Effector memory CD8-positive, alpha-beta T cell (primary cell): ENCODE results near the gene KIF2A.
A peak's percentile ranks its signal among the peaks of the same experiment; 100 is the strongest.

ENCODE experiments used
- ATAC-seq: fragments of 150-1000 bp; cut with Tn5 transposase; replicated peaks from 2 replicates; pipeline ENCODE4 v1.10.0; 2021; ENCODE audit warnings: mild to moderate bottlenecking, moderate library complexity
- DNase-seq, 3 experiments: peaks; one replicate each; pipeline ENCODE4 v3.0.0; 2021
- H3K27ac Mint-ChIP-seq, 2 donors: one replicate each; pipeline ENCODE4 v1.8.0; 2022; ENCODE audit warnings: mild to moderate bottlenecking in 2 of 2, mixed read lengths in 2 of 2, moderate library complexity in 2 of 2
- H3K27me3 Mint-ChIP-seq, 2 donors: one replicate each; pipeline ENCODE4 v1.8.0; 2022; ENCODE audit warnings: mixed read lengths in 2 of 2
- H3K36me3 Mint-ChIP-seq: one replicate; pipeline ENCODE4 v1.8.0; 2022; ENCODE audit warnings: mild to moderate bottlenecking, moderate library complexity, mixed read lengths; ENCODE audit not compliant: insufficient read depth
- H3K4me1 Mint-ChIP-seq, 2 donors: one replicate each; pipeline ENCODE4 v1.8.0; 2022; ENCODE audit warnings: low read depth in 2 of 2, mixed read lengths in 2 of 2
- H3K4me3 Mint-ChIP-seq, 2 donors: one replicate each; pipeline ENCODE4 v1.8.0; 2022; ENCODE audit warnings: mild to moderate bottlenecking in 2 of 2, mixed read lengths in 2 of 2, moderate library complexity in 2 of 2
- H3K9me3 Mint-ChIP-seq, 2 donors: one replicate each; pipeline ENCODE4 v1.8.0; 2022; ENCODE audit warnings: mixed read lengths in 2 of 2

Gene KIF2A

GRCh38 chr5:62343428-62343827 is 37.4 kb downstream of the KIF2A start:
- Mint-ChIP-seq H3K36me3 (peaks cover 5% of the 10 kb centered on the region), H3K9me3 (no peaks in the 10 kb centered on the region), H3K27me3 (no peaks in the 10 kb centered on the region), H3K4me3 (peak overlapping the region; percentile 4 to 69), H3K27ac (peak overlapping the region; percentile 33 to 65), H3K4me1 (peaks cover 37 to 56% of the 10 kb centered on the region in 2 donors)
- DNase-seq = no peak
- no peak for ATAC-seq

DNA sequence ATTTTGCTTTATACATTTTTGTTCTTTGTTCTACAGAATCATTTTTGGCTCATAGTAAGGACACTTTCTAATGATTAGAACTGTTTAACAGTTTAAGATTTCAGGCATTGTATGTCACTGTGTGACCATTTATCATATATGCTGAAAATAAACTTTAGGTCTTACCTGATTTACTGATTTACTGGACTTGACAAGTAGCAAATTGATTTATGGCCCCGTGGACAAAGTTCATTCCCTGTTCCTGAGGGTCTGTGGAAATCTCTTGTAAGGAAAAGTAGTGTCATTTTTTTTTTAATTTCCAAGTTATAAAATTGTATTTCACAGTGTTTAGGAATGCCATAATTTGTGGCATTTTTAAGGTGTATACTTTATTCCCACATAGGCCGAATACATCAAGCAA is 40.7 kb downstream of the KIF2A start:
- no peak for ATAC-seq
- H3K9me3 Mint-ChIP-seq = no peaks in the 10 kb centered on the region
- no peaks in the 10 kb centered on the region for H3K27me3 Mint-ChIP-seq
- no peak overlapping the region for H3K4me3 Mint-ChIP-seq
- H3K4me1 Mint-ChIP-seq = peaks cover 25 to 46% of the 10 kb centered on the region in 2 donors
- H3K27ac Mint-ChIP-seq = no peak overlapping the region
- no peak for DNase-seq
- H3K36me3 Mint-ChIP-seq = peaks cover 35% of the 10 kb centered on the region

GRCh38 chr5:62347928-62348327 is 41.9 kb downstream of the KIF2A start:
- Mint-ChIP-seq H3K4me3 (no peak overlapping the region), H3K27me3 (no peaks in the 10 kb centered on the region), H3K27ac (peak overlapping the region; percentile 78 to 90), H3K4me1 (peaks cover 16 to 36% of the 10 kb centered on the region in 2 donors), H3K36me3 (peaks cover 45% of the 10 kb centered on the region), H3K9me3 (no peaks in the 10 kb centered on the region)
- ATAC-seq (no peak), DNase-seq (no peak)

DNA sequence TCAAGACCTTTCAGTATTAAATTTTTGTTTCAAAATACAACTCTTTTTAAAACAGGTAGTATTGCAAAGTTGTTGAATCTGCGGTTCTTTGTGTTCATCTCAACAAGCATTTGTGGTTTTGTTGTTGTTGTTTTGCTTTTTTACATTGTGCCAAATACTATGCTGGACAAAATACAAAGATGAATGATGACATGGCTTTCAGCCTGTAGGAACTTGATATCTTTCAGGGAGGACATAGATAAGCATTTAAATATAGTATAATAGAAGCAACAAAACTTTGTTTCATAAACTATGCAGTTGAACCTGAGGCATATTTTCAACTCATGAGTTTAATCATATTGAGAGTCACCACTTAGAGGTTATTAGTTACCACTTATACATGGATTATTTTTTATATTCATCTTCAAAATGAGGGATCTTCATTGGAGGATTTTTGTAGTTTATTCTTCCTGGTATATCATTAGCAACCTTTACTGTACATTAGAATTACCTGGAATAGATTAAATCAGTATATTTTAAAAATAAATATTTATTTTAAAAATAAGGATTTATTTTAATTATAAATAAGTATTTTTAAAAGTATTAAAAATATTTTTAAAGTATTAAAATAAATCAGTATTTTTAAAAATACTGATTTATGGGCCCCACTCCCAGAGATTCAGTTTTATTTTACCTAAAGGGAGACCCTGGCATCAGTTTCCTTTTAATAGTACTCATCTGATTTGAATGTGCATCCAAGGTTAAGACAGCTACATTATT is 42.9 kb downstream of the KIF2A start:
- no peak for ATAC-seq
- Mint-ChIP-seq H3K4me3 (peak overlapping the region in 1 of 2 donors; percentile 11), H3K27ac (peak overlapping the region; percentile 85 to 90), H3K36me3 (peaks cover 55% of the 10 kb centered on the region), H3K4me1 (peaks cover 7 to 26% of the 10 kb centered on the region in 2 donors), H3K27me3 (no peaks in the 10 kb centered on the region), H3K9me3 (no peaks in the 10 kb centered on the region)
- DNase-seq = no peak

GRCh38 chr5:62354028-62354874 is 48.2 kb downstream of the KIF2A start:
- no peaks in the 10 kb centered on the region for H3K27me3 Mint-ChIP-seq
- no peaks in the 10 kb centered on the region for H3K9me3 Mint-ChIP-seq
- H3K36me3 Mint-ChIP-seq = peaks cover 88% of the 10 kb centered on the region
- H3K4me1 Mint-ChIP-seq = peaks cover 1 to 8% of the 10 kb centered on the region in 2 donors
- H3K27ac Mint-ChIP-seq = no peak overlapping the region
- ATAC-seq (peak; percentile 74), DNase-seq (peak; percentile 40 to 43 (median 40))
- no peak overlapping the region for H3K4me3 Mint-ChIP-seq

DNA sequence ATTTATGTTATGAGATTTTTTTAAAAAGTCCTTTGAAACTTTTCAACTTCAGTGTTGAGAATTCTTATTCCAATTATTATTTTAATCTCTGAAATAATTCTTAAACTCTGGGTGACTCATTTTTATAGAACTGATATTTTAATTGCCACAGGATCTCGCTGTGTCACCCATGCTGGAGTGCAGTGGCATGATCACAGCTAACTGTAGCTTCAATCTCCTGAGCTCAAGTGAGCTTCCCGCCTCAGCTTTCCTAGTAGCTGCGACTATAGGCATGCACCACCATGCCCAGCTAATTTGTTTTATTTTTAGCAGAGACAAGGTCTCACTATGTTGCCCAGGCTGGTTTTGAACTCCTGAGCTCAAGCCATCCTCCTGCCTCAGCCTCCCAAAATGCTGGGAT is 56.7 kb downstream of the KIF2A start:
- H3K27me3 Mint-ChIP-seq = no peaks in the 10 kb centered on the region
- H3K27ac Mint-ChIP-seq = no peak overlapping the region
- H3K4me3 Mint-ChIP-seq = no peak overlapping the region
- ATAC-seq (no peak), DNase-seq (no peak)
- H3K9me3 Mint-ChIP-seq = no peaks in the 10 kb centered on the region
- peaks cover 0 to 3% of the 10 kb centered on the region in 2 donors for H3K4me1 Mint-ChIP-seq
- H3K36me3 Mint-ChIP-seq = peaks cover 84% of the 10 kb centered on the region

DNA sequence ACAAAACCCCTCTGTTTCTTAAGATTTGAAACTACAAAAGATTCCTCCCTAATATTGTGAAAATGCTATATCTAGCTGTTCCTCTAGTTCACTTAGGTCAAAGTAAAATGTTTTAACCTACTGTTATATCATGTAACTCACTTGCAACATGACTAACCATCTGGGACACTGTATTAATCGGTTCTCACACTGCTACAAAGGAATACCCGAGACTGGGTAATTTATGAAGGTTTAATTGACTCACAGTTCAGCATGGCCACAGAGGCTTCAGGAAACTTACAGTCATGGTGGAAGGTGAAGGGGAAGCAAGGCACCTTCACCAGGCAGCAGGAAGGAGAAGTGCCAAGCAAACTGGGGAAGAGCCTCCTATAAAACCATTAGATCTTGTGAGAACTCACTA is 63.0 kb downstream of the KIF2A start:
- Mint-ChIP-seq H3K27ac (peak overlapping the region; percentile 51 to 86), H3K4me3 (no peak overlapping the region), H3K4me1 (peaks cover 1 to 12% of the 10 kb centered on the region in 2 donors), H3K36me3 (peaks cover 59% of the 10 kb centered on the region), H3K9me3 (no peaks in the 10 kb centered on the region), H3K27me3 (no peaks in the 10 kb centered on the region)
- DNase-seq (no peak), ATAC-seq (no peak)

DNA sequence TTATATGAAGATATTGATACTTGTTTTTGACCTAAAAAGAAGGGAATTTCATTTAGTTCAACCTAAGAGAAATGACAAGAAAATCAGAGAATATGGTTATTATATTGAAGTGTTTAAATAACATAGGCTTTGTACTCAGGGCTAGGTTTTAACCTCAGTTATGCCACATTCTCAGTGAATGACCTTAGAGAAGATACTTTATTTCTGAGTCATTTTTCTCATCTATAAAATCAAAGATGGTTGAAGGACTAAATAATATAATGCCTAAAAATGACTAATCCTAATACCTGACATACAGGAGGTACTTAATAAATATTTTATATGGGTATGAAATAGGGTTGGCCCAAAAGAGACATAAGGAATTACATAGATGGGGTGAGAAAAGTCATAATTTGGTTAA is 65.4 kb downstream of the KIF2A start:
- peak overlapping the region in 1 of 2 donors; percentile 32 for H3K27ac Mint-ChIP-seq
- DNase-seq (no peak), ATAC-seq (no peak)
- peaks cover 1 to 12% of the 10 kb centered on the region in 2 donors for H3K4me1 Mint-ChIP-seq
- H3K27me3 Mint-ChIP-seq = no peaks in the 10 kb centered on the region
- peaks cover 57% of the 10 kb centered on the region for H3K36me3 Mint-ChIP-seq
- no peaks in the 10 kb centered on the region for H3K9me3 Mint-ChIP-seq
- H3K4me3 Mint-ChIP-seq = no peak overlapping the region

DNA sequence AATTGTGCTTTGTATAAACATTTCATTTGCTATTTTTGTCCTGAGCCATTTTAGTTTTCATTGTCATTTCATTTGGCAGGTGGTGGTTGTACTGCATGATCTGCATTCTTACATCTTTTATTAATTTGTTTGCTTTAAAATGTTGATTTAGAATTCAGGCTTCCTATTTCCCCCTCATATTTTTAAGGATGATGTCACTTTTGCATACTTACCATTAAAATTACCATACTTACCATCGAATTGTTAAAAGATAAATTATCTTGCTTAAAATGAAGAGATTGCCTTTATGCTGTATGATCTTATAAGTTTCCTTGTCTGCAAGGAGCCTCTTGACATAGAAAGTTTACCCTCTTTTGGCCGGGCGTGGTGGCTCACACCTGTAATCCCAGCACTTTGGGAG is 66.6 kb downstream of the KIF2A start:
- Mint-ChIP-seq H3K27me3 (no peaks in the 10 kb centered on the region), H3K4me3 (no peak overlapping the region), H3K27ac (peak overlapping the region in 1 of 2 donors; percentile 32), H3K36me3 (peaks cover 60% of the 10 kb centered on the region), H3K4me1 (peaks cover 1 to 8% of the 10 kb centered on the region in 2 donors), H3K9me3 (no peaks in the 10 kb centered on the region)
- DNase-seq (no peak), ATAC-seq (no peak)

DNA sequence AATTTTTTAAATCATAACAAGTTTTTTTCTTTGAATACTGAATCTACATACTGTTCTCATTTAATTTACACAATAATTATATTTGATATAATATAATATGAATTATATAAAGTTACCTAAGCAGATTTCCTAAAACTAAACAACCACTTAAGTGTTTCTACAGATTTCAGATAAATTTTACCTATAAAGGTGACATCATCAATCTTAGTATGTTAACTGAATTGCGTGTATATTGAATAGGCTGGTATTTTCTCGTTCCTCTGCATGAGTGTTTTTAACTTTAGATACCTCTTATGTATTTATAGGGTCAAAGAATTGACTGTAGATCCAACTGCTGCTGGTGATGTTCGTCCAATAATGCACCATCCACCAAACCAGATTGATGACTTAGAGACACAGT is 67.4 kb downstream of the KIF2A start:
- ATAC-seq = no peak
- no peak overlapping the region for H3K4me3 Mint-ChIP-seq
- peaks cover 63% of the 10 kb centered on the region for H3K36me3 Mint-ChIP-seq
- no peaks in the 10 kb centered on the region for H3K27me3 Mint-ChIP-seq
- no peaks in the 10 kb centered on the region for H3K9me3 Mint-ChIP-seq
- H3K4me1 Mint-ChIP-seq = peaks cover 1 to 8% of the 10 kb centered on the region in 2 donors
- no peak for DNase-seq
- peak overlapping the region; percentile 53 to 71 for H3K27ac Mint-ChIP-seq

DNA sequence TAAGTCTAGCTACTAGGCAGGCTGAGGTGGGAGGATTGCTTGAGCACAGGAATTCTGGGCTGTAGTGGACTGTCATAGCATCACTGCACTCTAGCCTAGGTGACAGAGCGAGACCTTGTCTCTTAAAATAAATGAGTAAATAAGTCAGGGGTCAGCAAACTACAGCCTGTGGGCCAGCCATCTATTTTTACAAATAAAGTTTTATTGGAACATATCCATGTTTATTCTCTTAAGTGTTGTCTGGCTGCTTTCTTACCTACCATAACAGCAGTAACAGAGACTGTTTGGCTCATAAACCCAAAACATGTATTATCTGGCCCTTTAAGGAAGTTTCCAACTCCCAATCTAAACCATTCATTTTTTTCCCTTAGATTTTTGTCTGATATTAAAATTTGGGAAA is 68.1 kb downstream of the KIF2A start:
- Mint-ChIP-seq H3K9me3 (no peaks in the 10 kb centered on the region), H3K4me1 (peaks cover under 1 to 8% of the 10 kb centered on the region in 2 donors), H3K27ac (peak overlapping the region; percentile 53 to 71), H3K36me3 (peaks cover 67% of the 10 kb centered on the region), H3K4me3 (no peak overlapping the region), H3K27me3 (no peaks in the 10 kb centered on the region)
- DNase-seq = no peak
- ATAC-seq = no peak

DNA sequence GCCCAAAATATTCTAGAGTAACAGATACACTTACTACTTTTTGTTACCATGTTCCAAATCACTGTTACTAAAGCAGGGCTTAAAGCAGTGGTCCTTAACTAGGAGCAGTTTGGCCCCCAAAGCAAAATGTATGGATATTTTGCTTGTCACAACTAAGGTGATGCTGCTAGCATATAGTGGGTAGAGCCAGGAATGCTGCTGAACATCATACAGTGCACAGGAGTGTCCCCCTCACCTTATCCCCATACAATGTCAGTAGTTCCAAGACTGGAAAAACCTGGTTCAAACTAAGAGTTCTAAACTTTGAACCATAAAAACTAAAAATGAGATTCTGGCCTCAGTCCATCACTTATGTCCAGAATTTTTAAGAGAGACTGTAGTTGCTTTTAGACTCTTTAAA is 69.6 kb downstream of the KIF2A start:
- peaks cover 1 to 9% of the 10 kb centered on the region in 2 donors for H3K4me1 Mint-ChIP-seq
- peaks cover 77% of the 10 kb centered on the region for H3K36me3 Mint-ChIP-seq
- no peaks in the 10 kb centered on the region for H3K27me3 Mint-ChIP-seq
- H3K9me3 Mint-ChIP-seq = no peaks in the 10 kb centered on the region
- ATAC-seq = no peak
- peak overlapping the region in 1 of 2 donors; percentile 62 for H3K27ac Mint-ChIP-seq
- DNase-seq = no peak
- no peak overlapping the region for H3K4me3 Mint-ChIP-seq

- peaks cover 1 to 7% of the 10 kb centered on the region in 2 donors for H3K4me1 Mint-ChIP-seq
- no peak overlapping the region for H3K4me3 Mint-ChIP-seq
- H3K27ac Mint-ChIP-seq = peak overlapping the region; percentile 51 to 62
- no peaks in the 10 kb centered on the region for H3K27me3 Mint-ChIP-seq
- no peak for DNase-seq
- peaks cover 81% of the 10 kb centered on the region for H3K36me3 Mint-ChIP-seq
- ATAC-seq = no peak
- no peaks in the 10 kb centered on the region for H3K9me3 Mint-ChIP-seq
Measured at GRCh38 chr5:62376064-62376463, 70.1 kb downstream of the KIF2A start.

DNA sequence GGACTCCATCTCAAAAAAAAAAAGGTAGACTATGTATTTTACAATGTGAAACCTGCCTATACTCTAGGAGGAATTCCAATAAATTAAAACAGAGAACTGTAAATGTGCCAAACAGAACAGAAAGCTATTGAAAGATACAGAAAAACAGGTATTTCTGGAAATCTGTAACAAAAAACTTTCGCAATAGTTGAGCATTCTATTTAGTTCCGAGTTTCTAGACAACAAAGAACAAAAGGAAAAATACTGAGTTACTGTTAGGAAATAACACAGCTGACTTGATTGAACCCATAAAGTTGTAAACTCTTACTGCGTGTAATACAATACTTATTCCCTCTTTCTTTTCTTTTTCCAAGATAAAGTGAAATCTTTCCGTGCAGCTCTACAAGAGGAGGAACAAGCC is 79.1 kb downstream of the KIF2A start:
- Mint-ChIP-seq H3K36me3 (peaks cover 92% of the 10 kb centered on the region), H3K4me1 (peaks cover under 1 to 3% of the 10 kb centered on the region in 2 donors), H3K4me3 (no peak overlapping the region), H3K27me3 (no peaks in the 10 kb centered on the region), H3K27ac (no peak overlapping the region), H3K9me3 (no peaks in the 10 kb centered on the region)
- ATAC-seq (no peak), DNase-seq (no peak)
